GDM1 (cell line): ENCODE data around the gene CFAP97.

Source experiments
- DNase-seq: peaks from one replicate; lab custom pipeline; 2025; lab: John Stamatoyannopoulos, UW

CFAP97 gene

DNA sequence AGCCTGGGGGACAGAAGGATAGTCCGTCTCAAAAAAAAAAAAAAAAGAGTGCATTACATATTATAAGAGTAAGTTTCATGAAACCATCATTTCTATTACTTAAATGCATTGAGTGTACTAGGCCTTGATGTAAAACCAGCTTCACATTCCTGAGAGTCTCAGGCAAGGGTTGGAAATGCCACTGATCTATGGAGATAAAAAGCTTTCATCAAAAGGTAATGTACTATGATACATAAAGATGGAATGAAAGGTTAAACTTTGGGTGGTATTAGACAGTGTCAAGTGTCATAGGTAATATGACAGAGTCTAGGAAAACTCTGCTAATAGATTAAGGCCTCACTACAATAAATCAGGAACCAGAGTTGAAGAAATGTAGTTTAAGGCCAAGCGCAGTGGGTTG, 7.4 kb downstream of the CFAP97 start:
- no peak for DNase-seq

DNA sequence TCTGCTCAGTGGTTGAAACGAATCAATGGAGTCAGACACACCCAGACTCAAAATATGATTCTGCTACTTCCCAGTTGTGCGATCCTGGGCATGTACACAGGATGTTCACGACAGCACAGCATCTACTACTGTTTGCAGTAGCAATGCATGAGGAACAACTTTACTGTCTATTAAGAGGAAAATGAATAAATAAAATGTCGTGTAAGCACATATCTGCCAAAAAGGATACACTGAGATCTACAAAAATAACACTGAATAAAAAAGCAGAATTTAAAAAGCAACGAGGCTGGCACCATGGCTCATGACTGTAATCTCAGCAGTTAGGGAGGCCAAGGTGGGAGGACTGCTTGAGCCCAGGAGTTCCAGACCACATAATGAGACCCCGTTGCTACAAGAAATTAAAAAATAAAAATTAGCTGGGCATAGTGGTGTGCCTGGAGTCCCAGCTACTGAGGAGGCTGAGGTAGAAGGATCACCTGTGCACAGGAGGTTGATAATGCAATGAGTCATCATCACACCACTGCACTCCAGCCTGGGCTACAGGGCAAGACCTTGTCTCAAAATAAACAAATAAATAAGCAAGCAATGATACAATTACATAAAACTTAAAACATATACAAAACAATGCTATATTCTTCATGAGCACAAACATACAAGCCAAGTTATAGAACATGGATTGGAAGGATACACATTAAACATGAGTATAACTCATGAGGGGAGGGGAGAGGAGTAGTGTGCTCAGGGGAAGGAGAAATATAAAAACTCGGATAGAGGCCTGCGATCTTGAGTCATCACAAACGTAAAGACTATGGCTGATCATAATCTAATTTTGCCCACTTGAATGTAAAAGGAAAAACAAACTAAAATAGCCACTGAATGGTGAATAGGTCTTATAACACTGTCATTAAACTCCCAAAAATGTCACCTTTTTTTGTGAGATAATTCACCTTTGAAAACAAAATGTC, 8.6 kb downstream of the CFAP97 start:
- DNase-seq = no peak

DNA sequence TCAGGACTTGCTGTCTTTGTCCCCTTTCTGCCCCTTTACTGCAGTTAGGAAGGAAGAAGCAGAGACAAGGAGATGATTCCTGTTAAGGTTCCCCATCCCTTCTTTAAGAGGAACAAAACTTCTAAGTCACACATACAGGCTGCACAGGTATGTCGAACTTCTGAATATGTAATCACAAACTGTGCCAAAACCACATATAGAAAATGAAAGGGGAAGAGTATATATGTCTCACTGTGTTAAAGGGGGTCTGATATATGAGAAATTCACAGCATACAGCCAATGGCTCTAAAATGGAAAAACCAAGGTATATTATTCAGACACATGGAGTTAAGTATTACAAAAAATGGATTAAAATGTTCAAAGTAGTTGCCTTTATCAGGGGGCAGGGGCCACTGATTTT, 11.7 kb downstream of the CFAP97 start:
- DNase-seq = no peak

GRCh38 chr4:185190306-185190856, 13.4 kb downstream of the CFAP97 start:
- DNase-seq = no peak

DNA sequence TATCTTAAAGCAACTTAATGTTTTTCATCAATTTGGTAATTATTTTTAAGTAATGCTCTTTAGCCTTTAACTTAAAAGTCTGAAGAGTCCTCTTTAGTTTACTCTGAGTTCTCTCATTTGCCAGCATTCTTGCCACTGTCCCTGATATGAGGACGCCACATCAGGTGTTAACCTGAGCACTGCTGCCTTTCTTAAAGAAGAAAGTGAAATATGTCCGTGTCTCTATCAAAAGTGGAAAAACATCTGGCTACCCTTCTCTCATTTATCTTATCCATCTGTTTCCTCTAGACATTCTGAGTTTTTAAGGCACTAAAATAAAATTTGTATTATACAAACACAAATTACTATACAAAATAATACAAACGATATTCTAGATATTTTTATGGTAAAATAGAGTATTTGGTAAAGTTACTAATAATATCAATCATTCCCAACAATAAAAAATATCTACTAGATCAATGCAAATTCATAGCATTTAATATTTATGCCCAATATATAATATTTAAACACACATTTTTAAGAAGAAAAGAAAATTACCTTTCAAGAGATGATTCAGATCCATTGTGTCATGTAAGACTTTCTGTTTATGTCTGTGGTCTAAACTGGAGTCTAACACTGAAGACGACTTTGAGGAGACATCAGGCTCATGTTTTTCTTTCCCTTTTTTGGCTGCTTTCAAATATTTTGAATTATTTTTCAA, 14.0 kb downstream of the CFAP97 start:
- DNase-seq = no peak

GRCh38 chr4:185186769-185187168, 17.0 kb downstream of the CFAP97 start:
- no peak for DNase-seq

DNA sequence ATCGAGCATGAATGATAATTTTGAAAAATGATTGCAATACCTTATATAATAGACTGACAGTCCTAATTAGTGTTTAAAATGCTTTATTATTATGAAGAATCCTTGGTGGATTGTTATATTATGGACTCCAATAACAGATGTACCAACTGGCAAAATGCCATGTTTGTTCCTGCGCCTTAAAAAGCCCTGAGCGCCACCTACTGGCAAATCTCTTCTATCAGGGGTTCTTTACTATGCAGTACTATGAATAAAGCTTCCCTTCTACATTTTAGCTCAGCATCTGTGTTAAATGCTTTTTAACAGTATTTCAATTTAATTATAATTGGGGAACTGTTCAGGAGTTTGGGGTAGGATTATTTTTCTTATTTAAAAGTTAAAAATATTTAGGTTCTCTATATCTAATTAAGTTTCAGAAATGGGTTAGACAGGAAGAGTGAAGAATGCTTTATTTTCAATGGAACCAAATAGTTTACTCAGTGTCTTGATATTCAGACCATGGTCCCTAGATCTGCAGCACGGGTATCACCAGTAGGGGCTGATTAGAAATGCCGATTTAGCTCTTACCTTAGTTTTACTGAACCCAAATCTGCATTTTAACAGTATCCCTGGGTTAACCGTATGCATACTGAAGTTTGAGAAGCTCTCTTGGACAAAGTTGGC, 20.0 kb downstream of the CFAP97 start:
- DNase-seq = peak; percentile 53

GRCh38 chr4:185182239-185182638, 21.6 kb downstream of the CFAP97 start:
- DNase-seq = no peak

DNA sequence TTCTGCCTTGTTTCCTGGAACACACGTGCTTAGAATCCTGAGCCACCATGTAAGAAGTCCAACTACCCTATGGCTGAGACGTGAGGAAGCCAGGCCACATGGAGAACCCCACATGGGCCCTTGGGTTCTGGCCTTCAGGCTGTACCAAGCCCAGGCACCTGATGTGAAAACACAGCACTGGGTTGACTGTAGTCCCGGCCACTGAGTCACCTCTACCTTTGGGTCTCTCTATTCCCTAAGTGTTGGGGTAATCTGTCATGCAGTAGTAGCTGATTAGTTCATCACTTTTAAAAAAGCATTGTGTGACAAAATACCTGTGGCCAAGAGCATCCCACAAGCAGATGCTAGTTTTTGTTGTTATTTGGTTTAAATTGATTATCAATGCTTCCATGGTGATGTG, 24.3 kb downstream of the CFAP97 start:
- no peak for DNase-seq

- DNase-seq = no peak
These were observed 32.3 kb downstream of the CFAP97 start for GRCh38 chr4:185171373-185172071.

GRCh38 chr4:185167234-185167633, 36.6 kb downstream of the CFAP97 start:
- DNase-seq = no peak

GRCh38 chr4:185165605-185166063, 38.2 kb downstream of the CFAP97 start:
- no peak for DNase-seq

DNA sequence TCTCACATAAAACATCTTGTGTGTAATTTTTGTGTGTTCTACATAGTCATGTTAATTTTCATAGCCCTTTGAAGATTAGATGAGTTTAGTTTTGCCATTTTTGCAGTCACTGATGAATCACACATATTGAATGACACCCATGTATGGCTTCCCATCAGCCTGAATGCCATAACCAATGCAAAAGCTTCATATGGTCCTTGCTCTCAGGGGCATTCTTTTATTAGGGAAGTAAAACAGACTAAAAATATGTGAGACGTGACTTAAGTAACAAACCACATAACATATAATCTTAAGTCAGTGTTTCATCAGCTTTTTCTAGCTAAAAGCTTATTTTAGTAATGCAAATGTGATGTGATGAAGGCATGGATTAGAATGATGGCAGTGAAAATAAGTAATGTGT, 52.5 kb downstream of the CFAP97 start:
- DNase-seq = no peak

- no peak for DNase-seq
These were observed 54.4 kb downstream of the CFAP97 start for GRCh38 chr4:185149392-185149791.

DNA sequence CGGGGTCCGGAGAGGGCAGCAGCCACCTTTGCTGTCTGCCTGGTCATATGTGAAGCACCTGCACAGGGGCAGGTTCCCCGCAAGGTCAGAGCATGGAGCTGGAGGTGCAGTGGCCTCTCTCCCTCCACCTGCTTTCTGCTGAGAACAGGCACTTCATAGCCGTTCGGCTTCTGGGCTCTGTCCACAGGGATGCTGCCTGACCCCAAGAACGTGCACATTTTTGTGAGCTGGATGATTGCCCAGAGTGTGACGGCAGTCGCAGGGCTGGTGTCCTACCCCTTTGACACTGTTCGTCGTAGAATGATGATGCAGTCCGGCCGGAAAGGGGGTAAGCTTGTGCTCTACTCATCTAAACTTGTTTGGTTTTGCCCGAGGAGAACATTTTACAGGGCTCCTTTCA, 58.2 kb downstream of the CFAP97 start:
- DNase-seq = no peak

DNA sequence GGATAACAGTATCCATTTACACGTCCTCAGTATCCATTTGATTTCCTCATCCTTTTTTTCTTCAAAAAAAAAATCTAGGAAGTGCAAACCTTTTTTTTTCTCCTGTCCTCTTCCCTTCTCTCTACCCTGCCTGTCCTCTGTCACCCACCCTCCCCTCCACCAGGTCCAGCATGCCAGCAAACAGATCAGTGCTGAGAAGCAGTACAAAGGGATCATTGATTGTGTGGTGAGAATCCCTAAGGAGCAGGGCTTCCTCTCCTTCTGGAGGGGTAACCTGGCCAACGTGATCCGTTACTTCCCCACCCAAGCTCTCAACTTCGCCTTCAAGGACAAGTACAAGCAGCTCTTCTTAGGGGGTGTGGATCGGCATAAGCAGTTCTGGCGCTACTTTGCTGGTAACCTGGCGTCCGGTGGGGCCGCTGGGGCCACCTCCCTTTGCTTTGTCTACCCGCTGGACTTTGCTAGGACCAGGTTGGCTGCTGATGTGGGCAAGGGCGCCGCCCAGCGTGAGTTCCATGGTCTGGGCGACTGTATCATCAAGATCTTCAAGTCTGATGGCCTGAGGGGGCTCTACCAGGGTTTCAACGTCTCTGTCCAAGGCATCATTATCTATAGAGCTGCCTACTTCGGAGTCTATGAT, 59.1 kb downstream of the CFAP97 start:
- no peak for DNase-seq

GRCh38 chr4:185143601-185143969, 60.2 kb downstream of the CFAP97 start:
- DNase-seq = no peak

- DNase-seq = peak; percentile 67
These were observed 60.7 kb downstream of the CFAP97 start, which contains the start of gene SLC25A4 for GRCh38 chr4:185142912-185143600. Gene SLC25A4 (plus strand): TSS chr4:185143266. CDS start chr4:185143373, 107 bp downstream.

- DNase-seq = no peak
These were observed 61.3 kb downstream of the CFAP97 start for GRCh38 chr4:185142564-185142911.

DNA sequence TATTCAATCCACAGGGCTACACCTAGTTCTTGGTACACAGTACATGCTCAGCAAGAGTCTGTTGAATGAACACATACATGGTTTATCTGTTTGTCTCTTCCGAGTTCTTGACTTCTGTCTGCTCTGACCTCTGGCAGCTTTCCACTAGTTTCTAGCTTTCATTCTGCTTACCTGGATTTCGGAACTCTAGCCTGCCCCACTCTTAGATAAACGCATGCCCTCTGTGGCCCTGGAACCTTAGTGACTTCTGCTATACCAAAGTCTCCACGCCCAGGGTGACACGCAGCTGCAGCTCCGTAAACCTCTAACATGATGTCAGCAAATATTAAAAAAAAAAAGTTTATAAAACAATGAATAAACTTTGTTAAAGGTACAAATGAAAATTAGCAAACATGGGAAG, 62.0 kb downstream of the CFAP97 start:
- no peak for DNase-seq

- no peak for DNase-seq
These were observed 64.1 kb downstream of the CFAP97 start for GRCh38 chr4:185139736-185140135.
